HG03103 (cell line): ENCODE measurements around the gene LRP2.

Source experiments
- ATAC-seq: cut with Tn5 transposase; IDR thresholded peaks from one replicate; pipeline ENCODE4 v1.9.1; 2021; ENCODE audit warnings: low read depth; ENCODE audit not compliant: unreplicated experiment

LRP2 gene

GRCh38 chr2:169095621-169096105 lies 266.7 kb downstream of the LRP2 start:
- ATAC-seq: no peak

- ATAC-seq: no peak
Observed at GRCh38 chr2:169094676-169095075, 267.7 kb downstream of the LRP2 start.

- ATAC-seq: no peak
Observed at GRCh38 chr2:169093535-169093934, 268.8 kb downstream of the LRP2 start.

GRCh38 chr2:169091761-169092519 lies 270.4 kb downstream of the LRP2 start:
- ATAC-seq: no peak

- ATAC-seq: no peak
Observed at GRCh38 chr2:169091256-169091655, 271.1 kb downstream of the LRP2 start.

GRCh38 chr2:169090133-169090820 lies 272.1 kb downstream of the LRP2 start:
- ATAC-seq: no peak

GRCh38 chr2:169089182-169089581 lies 273.2 kb downstream of the LRP2 start:
- no peak for ATAC-seq

GRCh38 chr2:169087757-169088379 lies 274.5 kb downstream of the LRP2 start:
- no peak for ATAC-seq

GRCh38 chr2:169086893-169087467 lies 275.4 kb downstream of the LRP2 start:
- ATAC-seq: no peak

GRCh38 chr2:169082995-169083394 lies 279.3 kb downstream of the LRP2 start:
- ATAC-seq: peak; percentile 65

GRCh38 chr2:169081551-169081950 lies 280.8 kb downstream of the LRP2 start:
- no peak for ATAC-seq

GRCh38 chr2:169080250-169081069 lies 281.9 kb downstream of the LRP2 start:
- ATAC-seq: peak; percentile 54

- ATAC-seq: no peak
Observed at GRCh38 chr2:169077674-169078240, 284.6 kb downstream of the LRP2 start.
